ENCODE results near the gene EEF2. TPM values are rescaled to one million over a fixed set of nuclear protein-coding genes. Genes with fewer than 3 reads are reported as not detected.

Gene EEF2
- total and polyA plus RNA-seq, 2 of the 4 experiments (the other 2 are of a cell fraction): 1,505 to 2,161 TPM

- TF ChIP-seq, protein P1, sequence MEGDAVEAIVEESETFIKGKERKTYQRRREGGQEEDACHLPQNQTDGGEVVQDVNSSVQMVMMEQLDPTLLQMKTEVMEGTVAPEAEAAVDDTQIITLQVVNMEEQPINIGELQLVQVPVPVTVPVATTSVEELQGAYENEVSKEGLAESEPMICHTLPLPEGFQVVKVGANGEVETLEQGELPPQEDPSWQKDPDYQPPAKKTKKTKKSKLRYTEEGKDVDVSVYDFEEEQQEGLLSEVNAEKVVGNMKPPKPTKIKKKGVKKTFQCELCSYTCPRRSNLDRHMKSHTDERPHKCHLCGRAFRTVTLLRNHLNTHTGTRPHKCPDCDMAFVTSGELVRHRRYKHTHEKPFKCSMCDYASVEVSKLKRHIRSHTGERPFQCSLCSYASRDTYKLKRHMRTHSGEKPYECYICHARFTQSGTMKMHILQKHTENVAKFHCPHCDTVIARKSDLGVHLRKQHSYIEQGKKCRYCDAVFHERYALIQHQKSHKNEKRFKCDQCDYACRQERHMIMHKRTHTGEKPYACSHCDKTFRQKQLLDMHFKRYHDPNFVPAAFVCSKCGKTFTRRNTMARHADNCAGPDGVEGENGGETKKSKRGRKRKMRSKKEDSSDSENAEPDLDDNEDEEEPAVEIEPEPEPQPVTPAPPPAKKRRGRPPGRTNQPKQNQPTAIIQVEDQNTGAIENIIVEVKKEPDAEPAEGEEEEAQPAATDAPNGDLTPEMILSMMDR (conservative IDR thresholded peaks at IDR 0.05; ENCODE audit: low read depth, low read length): peak; percentile 88
These were observed 2.5 kb upstream of the EEF2 start (continued) for GRCh38 chr19:3987619-3988371.
